GM19397 (cell line): ENCODE measurements around the gene PTOV1.

ENCODE experiments used
- ATAC-seq: cut with Tn5 transposase; IDR thresholded peaks from one replicate; pipeline ENCODE4 v1.9.1; 2021; ENCODE audit warnings: mild to moderate bottlenecking, moderate library complexity; ENCODE audit not compliant: unreplicated experiment

The PTOV1 gene

DNA sequence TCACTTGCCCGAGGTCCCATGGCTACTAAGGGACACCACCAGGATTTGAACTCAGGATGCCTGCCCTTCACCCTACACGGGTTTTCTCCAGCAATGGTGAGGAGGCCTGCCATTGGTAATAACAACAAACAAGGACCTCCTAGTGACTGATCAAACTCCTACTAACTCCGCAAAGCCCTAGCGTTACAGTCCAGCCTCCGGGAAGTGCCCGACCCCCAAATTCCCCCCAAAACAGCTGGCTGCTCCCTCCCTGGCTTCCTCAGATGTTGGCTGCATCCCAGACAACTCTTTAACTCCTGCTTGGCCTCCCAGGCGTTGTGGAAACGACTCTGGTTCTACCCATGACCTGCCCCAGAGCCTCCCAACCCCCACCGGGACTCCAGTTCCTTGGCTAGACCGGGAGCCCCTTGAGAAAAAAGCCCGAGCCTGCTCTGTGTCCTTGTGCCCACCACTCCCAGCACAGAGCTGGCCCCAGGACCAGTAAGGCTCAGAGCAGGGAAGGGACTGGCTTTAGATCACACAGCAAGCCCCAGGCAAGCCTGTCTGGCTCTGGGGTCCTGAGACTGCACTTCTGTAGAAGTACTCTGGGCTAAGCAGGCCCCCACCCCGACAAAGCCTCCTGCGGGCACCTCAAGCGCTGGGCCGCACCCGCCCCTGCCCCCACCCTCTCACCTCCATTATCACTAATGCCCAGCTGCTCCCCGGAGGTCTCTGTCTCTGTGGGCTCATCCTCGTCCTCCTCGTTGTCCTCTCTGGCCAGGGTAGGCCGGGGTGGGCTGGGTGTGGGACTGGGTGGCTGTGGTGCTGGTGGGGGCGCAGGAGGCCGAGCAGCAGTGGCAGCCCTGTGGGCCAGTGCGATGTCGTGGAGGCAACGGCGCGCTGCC lies 21.5 kb downstream of the PTOV1 start:
- ATAC-seq = no peak

DNA sequence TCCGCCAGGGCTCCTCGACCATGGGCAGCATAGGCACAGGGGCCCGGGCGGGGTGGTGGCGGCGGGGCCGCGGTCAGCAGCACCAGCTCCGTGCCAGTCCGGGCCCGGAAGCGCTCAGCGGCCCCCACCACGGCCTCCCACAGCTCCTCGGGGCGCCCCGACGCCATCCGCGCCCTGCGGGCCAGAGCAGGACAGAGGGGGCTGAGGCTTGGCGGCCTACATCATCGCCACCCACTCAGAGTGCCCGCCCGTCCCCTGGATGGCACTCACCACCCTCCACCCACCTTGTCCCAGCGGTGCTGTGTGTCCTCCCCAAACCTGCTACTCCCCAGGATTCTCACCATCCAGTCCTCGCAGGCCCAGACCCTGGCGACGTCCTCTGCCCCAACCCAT lies 22.2 kb downstream of the PTOV1 start:
- ATAC-seq = no peak

- ATAC-seq = no peak
Measured at GRCh38 chr19:49873834-49874233, 22.9 kb downstream of the PTOV1 start.

- ATAC-seq = no peak
Measured at GRCh38 chr19:49874503-49875157, 23.7 kb downstream of the PTOV1 start.

GRCh38 chr19:49875177-49875576 lies 24.2 kb downstream of the PTOV1 start:
- no peak for ATAC-seq

DNA sequence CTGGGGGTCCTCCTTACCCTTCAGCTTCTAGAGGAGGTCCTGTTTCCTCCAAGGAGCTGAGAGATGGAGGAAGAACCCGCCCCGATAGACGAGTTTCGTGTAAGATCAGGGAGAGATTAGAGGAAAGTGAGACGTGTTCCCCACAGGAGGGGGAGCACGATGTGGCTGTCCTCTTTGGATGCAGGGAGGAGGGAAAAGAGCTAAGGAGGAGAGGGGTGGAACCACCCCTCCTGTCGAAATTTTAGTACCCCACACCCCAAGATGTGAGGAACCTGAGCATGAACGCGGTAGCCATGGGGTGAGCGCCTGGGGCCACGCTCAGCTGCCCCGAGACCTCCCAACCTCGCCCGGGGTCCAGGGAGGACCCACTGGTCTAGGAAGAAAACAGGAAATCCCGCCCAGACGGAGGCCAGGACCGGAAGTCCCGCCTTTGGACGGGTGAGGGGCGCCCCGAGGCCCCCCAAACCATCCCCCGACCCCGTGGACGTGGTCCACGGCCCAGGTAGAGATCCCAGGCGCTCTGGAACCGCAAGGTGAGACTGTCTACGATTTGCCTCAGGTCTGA lies 25.0 kb downstream of the PTOV1 start:
- ATAC-seq = no peak

- ATAC-seq = peak; percentile 48
Measured at GRCh38 chr19:49876422-49877019, 25.6 kb downstream of the PTOV1 start.

DNA sequence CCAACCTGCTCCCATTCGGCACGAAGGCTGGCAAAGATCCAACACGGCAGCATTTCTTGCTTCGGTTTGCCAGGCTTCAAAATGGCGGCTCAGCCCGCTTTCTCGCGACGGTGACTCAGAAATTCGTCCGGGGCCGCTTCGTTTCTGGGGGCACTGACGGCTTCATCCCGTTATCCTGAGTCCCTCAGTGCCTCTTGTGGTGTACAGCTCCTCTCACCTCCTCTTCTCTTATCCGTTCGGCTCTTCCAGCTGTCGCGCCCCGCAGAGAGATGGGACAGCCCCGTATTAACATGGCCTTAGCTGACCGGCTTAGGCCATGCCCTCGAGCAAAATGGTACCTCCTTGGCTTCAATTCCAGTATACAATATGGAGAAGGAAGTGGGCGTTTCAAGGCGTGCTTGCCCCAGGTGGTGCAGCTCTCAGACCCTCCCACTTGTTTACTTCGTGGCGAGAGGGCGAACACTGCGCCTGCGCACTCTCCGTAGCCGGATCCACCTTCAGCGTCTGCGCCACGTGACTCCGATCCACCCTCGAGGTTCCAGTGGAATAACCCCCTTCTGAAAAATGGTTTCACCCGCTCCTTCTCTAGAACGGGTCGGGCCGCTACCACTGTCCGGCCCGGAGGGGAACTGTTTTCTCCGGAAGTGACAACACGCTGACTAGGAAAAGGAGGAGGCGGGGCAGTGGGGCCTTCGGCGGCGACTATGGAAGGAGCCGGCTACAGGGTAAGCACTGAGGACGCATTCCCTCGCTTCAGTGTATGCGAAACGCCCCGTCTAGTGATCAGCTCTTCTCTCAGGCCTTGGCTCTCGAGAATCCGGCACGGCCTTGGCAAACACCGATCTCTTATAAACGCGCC lies 26.3 kb downstream of the PTOV1 start, which contains the start of the genes AKT1S1 and TBC1D17:
AKT1S1 (minus strand) TSS at position 336 of the 859 bp plus-strand sequence. CDS start 4,060 bp downstream, outside the sequence.
TBC1D17 (plus strand) TSS at position 683 of the 859 bp plus-strand sequence; CDS start at position 705, 22 bp downstream.
- peak; percentile 58 for ATAC-seq

- peak; percentile 44 for ATAC-seq
Measured at GRCh38 chr19:49877879-49878743, 27.2 kb downstream of the PTOV1 start.

DNA sequence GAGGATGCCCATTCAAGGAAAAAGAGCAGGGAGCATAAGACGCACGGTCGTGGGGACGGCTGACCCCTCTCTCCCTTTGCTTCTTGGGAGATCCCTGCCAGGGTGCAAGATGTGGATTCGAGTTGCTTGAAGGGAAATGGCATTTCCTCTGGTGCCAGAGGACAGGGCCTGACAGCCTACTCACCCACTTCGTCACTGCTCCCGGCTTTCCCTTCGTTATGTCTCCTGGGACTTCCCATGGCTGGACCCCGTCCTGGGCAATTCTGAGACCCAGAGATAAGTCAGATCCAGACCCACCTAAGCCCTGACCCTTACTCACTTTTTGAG lies 27.7 kb downstream of the PTOV1 start:
- no peak for ATAC-seq

DNA sequence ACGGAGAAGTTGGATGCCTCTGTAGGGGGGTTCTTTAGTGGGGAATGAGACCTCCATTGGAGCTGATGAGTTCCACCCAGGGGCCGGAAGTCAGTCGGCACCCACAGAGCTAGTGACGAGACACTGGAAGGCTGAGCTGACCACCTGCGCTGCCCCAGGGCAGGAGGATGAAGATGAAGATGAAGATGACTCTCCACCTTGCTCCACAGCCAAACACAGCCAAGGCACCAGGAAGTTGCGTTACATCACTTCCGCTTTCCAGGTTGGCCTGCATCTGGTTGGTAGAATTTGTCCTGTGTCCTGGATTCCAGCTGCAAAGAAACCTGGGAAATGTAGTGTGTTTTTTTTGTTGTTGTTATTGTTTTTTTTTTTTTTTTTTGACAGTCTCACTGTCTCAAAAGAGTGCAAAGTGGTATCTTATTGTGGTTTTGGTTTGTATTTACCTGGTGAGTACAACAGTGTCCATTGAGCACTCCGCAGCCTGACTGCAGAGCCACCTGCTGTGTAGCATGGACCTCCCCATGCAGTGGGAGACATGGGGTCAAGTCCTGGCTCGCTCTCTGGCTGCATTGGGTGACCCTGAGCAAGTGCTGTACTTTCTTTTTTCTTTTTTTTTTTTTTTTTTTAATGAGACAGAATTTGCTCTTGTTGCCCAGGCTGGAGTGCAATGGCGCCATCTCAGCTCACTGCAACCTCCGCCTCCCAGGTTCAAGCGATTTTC lies 28.4 kb downstream of the PTOV1 start:
- ATAC-seq = no peak

- no peak for ATAC-seq
Measured at GRCh38 chr19:49880162-49880869, 29.4 kb downstream of the PTOV1 start.

GRCh38 chr19:49881186-49881585 lies 30.2 kb downstream of the PTOV1 start:
- no peak for ATAC-seq

- no peak for ATAC-seq
Measured at GRCh38 chr19:49881672-49882394, 30.9 kb downstream of the PTOV1 start.

GRCh38 chr19:49882643-49883042 lies 31.7 kb downstream of the PTOV1 start:
- no peak for ATAC-seq

DNA sequence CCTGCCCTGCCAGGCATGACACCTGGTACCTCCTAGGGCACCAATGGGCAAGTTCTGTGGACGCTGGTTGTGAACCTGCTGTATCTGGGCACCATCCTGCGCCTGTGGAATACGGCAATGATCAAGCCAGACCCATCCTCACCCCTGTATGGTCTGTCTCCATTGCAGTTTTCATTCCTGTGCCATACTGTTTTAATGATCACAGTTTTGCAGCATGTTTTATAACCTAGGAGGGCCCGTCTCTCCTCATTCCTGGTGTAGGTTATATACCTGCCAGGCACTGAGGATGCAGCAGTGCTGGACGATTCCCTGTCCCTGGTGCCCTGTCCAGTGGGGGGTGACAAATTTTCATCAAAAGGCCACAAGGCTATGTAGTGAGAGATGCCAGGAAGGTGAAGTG lies 32.1 kb downstream of the PTOV1 start:
- no peak for ATAC-seq

DNA sequence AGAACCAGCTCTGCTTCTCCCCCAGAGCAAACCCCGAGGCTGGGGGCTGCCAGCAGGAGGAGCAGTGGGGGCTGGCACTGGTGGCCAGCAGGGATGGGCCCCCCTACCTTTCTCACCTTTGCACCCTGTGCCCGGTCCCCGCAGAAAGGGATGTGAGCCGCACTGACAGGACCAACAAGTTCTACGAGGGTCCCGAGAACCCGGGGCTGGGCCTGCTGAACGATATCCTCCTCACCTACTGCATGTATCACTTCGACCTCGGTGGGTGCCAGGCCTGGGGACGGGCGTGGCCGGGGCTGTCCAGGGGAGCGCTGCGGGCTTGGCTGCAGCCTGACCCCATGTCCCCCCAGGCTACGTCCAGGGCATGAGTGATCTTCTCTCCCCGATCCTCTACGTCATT lies 33.1 kb downstream of the PTOV1 start:
- no peak for ATAC-seq

DNA sequence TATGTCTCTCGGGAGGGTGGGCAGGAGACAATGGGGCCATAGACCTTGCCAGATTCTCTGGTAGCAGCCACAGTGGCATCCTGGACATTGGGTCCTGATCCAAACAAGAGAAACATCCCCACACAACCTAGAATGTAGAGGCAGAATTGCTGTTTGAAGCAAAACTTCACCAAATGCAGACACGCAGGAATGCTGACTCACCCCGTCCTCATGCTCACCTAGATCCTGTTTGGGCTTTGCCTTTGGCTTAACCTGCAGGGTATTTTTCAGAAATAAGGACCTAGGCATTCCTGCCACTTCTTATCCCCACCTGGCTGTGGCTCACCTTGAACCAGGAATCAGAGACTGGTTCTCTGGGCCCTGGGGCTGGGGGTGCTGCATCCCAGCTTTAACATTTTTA lies 33.8 kb downstream of the PTOV1 start:
- ATAC-seq = no peak
